Caco-2 (cell line): ENCODE data around the gene LRRFIP1. TPM values are rescaled to one million over a fixed set of nuclear protein-coding genes. Genes with fewer than 3 reads are reported as not detected.

Experiments
- BruUV-seq: library from RNA; stranded (reverse); fragments of 400-500 nt; replicated peaks from 2 replicates; lab custom pipeline; 2021; lab: Mats Ljungman, UMichigan
- CTCF ChIA-PET: fragments of 300-600 bp; sonication (Branson Sonifier 250); formaldehyde crosslinking; loops from one replicate; lab custom pipeline; 2022; ENCODE audit warnings: antibody characterized with exemption; lab: Charles Lee
- POLR2A ChIA-PET: fragments of 300-600 bp; sonication (Branson Sonifier 250); formaldehyde crosslinking; loops from one replicate; lab custom pipeline; 2022; ENCODE audit warnings: antibody characterized with exemption; lab: Charles Lee
- DNase-seq, 2 experiments: peaks; one replicate each; pipeline versions ENCODE4 v3.0.0 to v3.0.0-alpha.2; 2020 to 2022
- H3K27me3 ChIP-seq: replicated peaks from 2 replicates; pipeline ENCODE4 v1.6.0; 2011; ENCODE audit warnings: low read length; ENCODE audit not compliant: control insufficient read depth, insufficient read depth
- H3K36me3 ChIP-seq: 2 replicates; pipeline ENCODE4 v1.5.1; 2011; ENCODE audit warnings: low read length; ENCODE audit not compliant: control insufficient read depth, insufficient read depth
- H3K4me1 ChIP-seq: fragments of 250-450 bp; sonication (Bioruptor Pico); 2 replicates; pipeline ENCODE4 v1.5.1; 2020; ENCODE audit warnings: mild to moderate bottlenecking
- H3K4me3 ChIP-seq: 2 replicates; pipeline ENCODE4 v1.5.1; 2011; ENCODE audit warnings: low read depth, mild to moderate bottlenecking, control low read depth, low read length
- H3K9me3 ChIP-seq: fragments of 250-450 bp; sonication (Bioruptor Pico); 2 replicates; pipeline ENCODE4 v1.5.1; 2020; ENCODE audit warnings: mild to moderate bottlenecking, moderate library complexity
- H3K27ac Mint-ChIP-seq: one replicate; pipeline ENCODE4 v1.8.0; 2022; ENCODE audit warnings: mixed read lengths; ENCODE audit not compliant: unreplicated experiment
- H3K27me3 Mint-ChIP-seq: one replicate; pipeline ENCODE4 v1.8.0; 2022; ENCODE audit warnings: mixed read lengths; ENCODE audit not compliant: insufficient read depth, unreplicated experiment
- H3K36me3 Mint-ChIP-seq: one replicate; pipeline ENCODE4 v1.8.0; 2022; ENCODE audit warnings: mild to moderate bottlenecking, mixed read lengths; ENCODE audit not compliant: insufficient read depth, unreplicated experiment
- H3K4me1 Mint-ChIP-seq: one replicate; pipeline ENCODE4 v1.8.0; 2022; ENCODE audit warnings: low read depth, mixed read lengths; ENCODE audit not compliant: unreplicated experiment
- H3K4me3 Mint-ChIP-seq: one replicate; pipeline ENCODE4 v1.8.0; 2022; ENCODE audit warnings: mild to moderate bottlenecking, moderate library complexity, mixed read lengths; ENCODE audit not compliant: unreplicated experiment
- H3K9me3 Mint-ChIP-seq: one replicate; pipeline ENCODE4 v1.8.0; 2022; ENCODE audit warnings: mixed read lengths; ENCODE audit not compliant: unreplicated experiment
- CTCF ChIP-seq, 2 experiments: fragments of 200-600 bp in 1 of 2; IDR thresholded peaks; 1 replicate in 1 of 2; 2 replicates in 1 of 2; pipeline versions ENCODE4 v1.5.1 to v1.8.0; 2011 to 2022; ENCODE audit warnings: antibody characterized with exemption in 1 of 2, control low read depth in 1 of 2, inconsistent platforms in 1 of 2, low read depth in 1 of 2, low read length in 1 of 2, mild to moderate bottlenecking in 1 of 2, moderate library complexity in 1 of 2; ENCODE audit not compliant: insufficient read depth in 1 of 2, severe bottlenecking in 1 of 2, unreplicated experiment in 1 of 2
- intact Hi-C: fragments of 100-400 bp; cut with micrococcal nuclease; formaldehyde crosslinking; loops from one replicate; pipeline ENCODE4 v1.10.0; 2022; ENCODE audit not compliant: unreplicated experiment
- total RNA-seq: library from RNA; stranded (reverse); gene quantifications from 2 replicates; pipeline ENCODE4 v1.2.3, GENCODE V29; 2022

The LRRFIP1 gene
- total RNA-seq, 1 experiment from 2014 or later, result 37.1 TPM

- no peak for TF ChIP-seq CTCF (IDR thresholded peaks at IDR 0.05; ENCODE audit: insufficient read depth in 1 of 2, low read depth in 1 of 2, low read length in 1 of 2, severe bottlenecking in 1 of 2, unreplicated experiment in 1 of 2)
- H3K27me3 ChIP-seq, result no peaks in the 10 kb centered on the region
- H3K9me3 ChIP-seq, result no peaks in the 10 kb centered on the region
- no peaks in the 10 kb centered on the region for H3K36me3 ChIP-seq
- Mint-ChIP-seq H3K27ac (no peak overlapping the region), H3K4me1 (peaks cover 5% of the 10 kb centered on the region), H3K9me3 (no peaks in the 10 kb centered on the region), H3K36me3 (peaks cover 5% of the 10 kb centered on the region), H3K27me3 (no peaks in the 10 kb centered on the region), H3K4me3 (no peak overlapping the region)
- H3K4me1 ChIP-seq, result 0 out of 2 replicates have a peak, but pooled peaks cover 7% of the 10 kb centered on the region
- BruUV-seq, result no TSS peak
- H3K4me3 ChIP-seq, result no peak overlapping the region
- intact Hi-C loops, result no loop called here
- POLR2A ChIA-PET, result no interaction called here
- no peak for DNase-seq
- CTCF ChIA-PET, result no interaction called here
These were observed 13.2 kb downstream of the LRRFIP1 start for GRCh38 chr2:237640493-237640998.

DNA sequence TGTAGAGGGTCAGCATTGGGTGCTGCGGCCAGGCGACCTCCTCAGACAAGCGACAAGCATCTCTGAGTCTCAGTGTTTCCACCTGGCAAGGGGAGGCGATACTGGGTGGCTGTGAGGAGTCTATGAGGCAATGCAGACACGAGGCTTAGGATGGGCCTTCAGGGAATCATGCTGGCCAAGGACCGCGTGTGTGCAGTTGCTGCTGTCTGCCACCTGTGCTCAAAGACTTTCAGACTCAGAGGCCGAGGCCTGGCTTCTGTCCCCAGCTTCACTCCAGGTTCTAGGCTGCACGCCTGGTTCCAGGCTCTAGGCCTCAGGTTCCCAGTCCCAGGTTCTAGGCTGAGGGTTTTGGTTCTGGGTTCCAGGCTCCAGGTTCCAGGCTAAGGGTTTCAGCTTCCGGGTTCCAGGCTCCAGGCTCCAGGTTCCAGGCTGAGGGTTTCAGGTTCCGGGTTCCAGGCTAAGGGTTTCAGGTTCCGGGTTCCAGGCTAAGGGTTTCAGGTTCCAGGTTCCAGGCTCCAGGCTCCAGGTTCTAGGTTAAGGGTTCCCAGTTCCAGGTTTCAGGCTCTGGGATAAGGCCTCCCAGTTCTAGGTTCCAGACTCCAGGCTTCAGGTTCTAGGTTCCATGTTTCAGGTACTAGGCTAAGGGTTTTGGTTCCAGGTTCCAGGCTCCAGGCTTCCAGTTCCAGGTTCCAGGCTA lies 14.8 kb downstream of the LRRFIP1 start:
- Mint-ChIP-seq H3K27me3 (no peaks in the 10 kb centered on the region), H3K4me1 (peaks cover 6% of the 10 kb centered on the region)

GRCh38 chr2:237643066-237643465 lies 15.7 kb downstream of the LRRFIP1 start:
- H3K36me3 Mint-ChIP-seq, result peaks cover 5% of the 10 kb centered on the region
- ChIA-PET POLR2A (no interaction called here), CTCF (no interaction called here)

More for the DNA sequence above, 14.8 kb downstream of the LRRFIP1 start:
- Mint-ChIP-seq H3K4me3 (no peak overlapping the region), H3K27ac (no peak overlapping the region), H3K36me3 (peaks cover 5% of the 10 kb centered on the region), H3K9me3 (no peaks in the 10 kb centered on the region)
- TF ChIP-seq CTCF (IDR thresholded peaks at IDR 0.05; ENCODE audit: insufficient read depth in 1 of 2, low read depth in 1 of 2, low read length in 1 of 2, severe bottlenecking in 1 of 2, unreplicated experiment in 1 of 2), result no peak
- no peaks in the 10 kb centered on the region for H3K36me3 ChIP-seq
- no peak for DNase-seq
- no peaks in the 10 kb centered on the region for H3K9me3 ChIP-seq
- no peaks in the 10 kb centered on the region for H3K27me3 ChIP-seq
- CTCF ChIA-PET, result no interaction called here
- H3K4me3 ChIP-seq, result no peak overlapping the region
- no TSS peak for BruUV-seq
- 0 out of 2 replicates have a peak, but pooled peaks cover 7% of the 10 kb centered on the region for H3K4me1 ChIP-seq
- POLR2A ChIA-PET, result no interaction called here
- intact Hi-C loops, result no loop called here

More at GRCh38 chr2:237643066-237643465, 15.7 kb downstream of the LRRFIP1 start:
- no peaks in the 10 kb centered on the region for H3K27me3 ChIP-seq
- no peak for DNase-seq
- no peaks in the 10 kb centered on the region for H3K36me3 ChIP-seq
- Mint-ChIP-seq H3K27ac (no peak overlapping the region), H3K9me3 (no peaks in the 10 kb centered on the region), H3K4me1 (peaks cover 6% of the 10 kb centered on the region), H3K4me3 (no peak overlapping the region), H3K27me3 (no peaks in the 10 kb centered on the region)
- no peak for TF ChIP-seq CTCF (IDR thresholded peaks at IDR 0.05; ENCODE audit: insufficient read depth in 1 of 2, low read depth in 1 of 2, low read length in 1 of 2, severe bottlenecking in 1 of 2, unreplicated experiment in 1 of 2)
- H3K4me3 ChIP-seq, result no peak overlapping the region
- no TSS peak for BruUV-seq
- intact Hi-C loops, result no loop called here
- H3K9me3 ChIP-seq, result no peaks in the 10 kb centered on the region
- H3K4me1 ChIP-seq, result 0 out of 2 replicates have a peak, but pooled peaks cover 7% of the 10 kb centered on the region
